Measurements from ENCODE around the gene TST.

Gene TST

DNA sequence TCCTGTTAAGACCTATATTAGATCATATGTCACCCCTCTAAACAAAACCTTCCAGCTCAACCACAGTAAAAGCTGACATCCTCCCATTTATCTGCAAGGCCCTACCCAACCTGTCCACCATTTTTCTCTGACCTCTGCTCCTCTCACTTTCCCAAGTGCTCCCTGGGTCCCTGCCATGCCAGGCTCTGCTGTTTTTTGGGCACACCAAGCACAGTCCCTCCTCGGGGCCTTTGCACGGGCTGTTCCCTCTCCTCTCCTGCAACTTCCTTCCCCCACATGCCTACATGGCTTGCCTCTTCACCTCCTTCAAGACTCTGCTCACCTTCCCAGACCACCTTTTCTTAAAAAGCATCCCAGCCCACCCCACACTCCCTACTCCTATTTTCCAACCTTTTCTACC is 9.8 kb downstream of the TST start:
- Histone ChIP-seq H3K27ac (no peak overlapping the region), H3K4me3 (no peak overlapping the region), H3K4me1 (peaks cover 0 to 6% (median 3%) of the 10 kb centered on the region in 4 donors), H3K27me3 (no peaks in the 10 kb centered on the region), H3K9me3 (no peaks in the 10 kb centered on the region), H3K36me3 (peaks cover 0 to 5% (median 0%) of the 10 kb centered on the region in 3 donors)
- TF ChIP-seq, protein P1, sequence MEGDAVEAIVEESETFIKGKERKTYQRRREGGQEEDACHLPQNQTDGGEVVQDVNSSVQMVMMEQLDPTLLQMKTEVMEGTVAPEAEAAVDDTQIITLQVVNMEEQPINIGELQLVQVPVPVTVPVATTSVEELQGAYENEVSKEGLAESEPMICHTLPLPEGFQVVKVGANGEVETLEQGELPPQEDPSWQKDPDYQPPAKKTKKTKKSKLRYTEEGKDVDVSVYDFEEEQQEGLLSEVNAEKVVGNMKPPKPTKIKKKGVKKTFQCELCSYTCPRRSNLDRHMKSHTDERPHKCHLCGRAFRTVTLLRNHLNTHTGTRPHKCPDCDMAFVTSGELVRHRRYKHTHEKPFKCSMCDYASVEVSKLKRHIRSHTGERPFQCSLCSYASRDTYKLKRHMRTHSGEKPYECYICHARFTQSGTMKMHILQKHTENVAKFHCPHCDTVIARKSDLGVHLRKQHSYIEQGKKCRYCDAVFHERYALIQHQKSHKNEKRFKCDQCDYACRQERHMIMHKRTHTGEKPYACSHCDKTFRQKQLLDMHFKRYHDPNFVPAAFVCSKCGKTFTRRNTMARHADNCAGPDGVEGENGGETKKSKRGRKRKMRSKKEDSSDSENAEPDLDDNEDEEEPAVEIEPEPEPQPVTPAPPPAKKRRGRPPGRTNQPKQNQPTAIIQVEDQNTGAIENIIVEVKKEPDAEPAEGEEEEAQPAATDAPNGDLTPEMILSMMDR (IDR thresholded peaks at IDR 0.05): no peak
- intact Hi-C loops (cut with DNase I; ENCODE audit: low total_unique reads): no loop called here
- no peak for DNase-seq

DNA sequence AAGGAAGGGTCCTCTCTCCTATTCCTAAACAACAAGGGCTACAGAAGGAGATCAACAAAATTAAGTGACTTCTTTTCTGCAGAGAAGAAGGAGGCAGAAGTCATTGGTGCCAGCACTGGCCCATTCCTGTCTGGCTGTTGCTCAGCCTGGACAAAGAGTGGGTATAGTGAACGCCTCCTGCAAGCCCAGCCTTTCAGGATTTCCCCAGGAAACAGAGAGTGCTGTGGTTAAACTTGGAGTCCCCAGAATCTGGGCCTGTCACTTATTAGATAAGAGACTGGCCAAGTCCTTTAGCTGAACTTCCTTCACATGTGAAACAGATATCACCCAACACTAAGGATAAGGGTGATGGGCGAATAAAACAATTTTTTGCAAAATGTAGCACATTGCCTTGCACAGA is 10.9 kb downstream of the TST start:
- Histone ChIP-seq H3K4me1 (peaks cover 0 to 6% (median 3%) of the 10 kb centered on the region in 4 donors), H3K36me3 (peaks cover 0 to 5% (median 0%) of the 10 kb centered on the region in 3 donors), H3K4me3 (no peak overlapping the region), H3K9me3 (no peaks in the 10 kb centered on the region), H3K27me3 (peaks cover 0 to 11% of the 10 kb centered on the region in 2 donors), H3K27ac (no peak overlapping the region)
- no peak for DNase-seq
- intact Hi-C loops (cut with DNase I; ENCODE audit: low total_unique reads): no loop called here
- TF ChIP-seq, protein P1 (IDR thresholded peaks at IDR 0.05): no peak

DNA sequence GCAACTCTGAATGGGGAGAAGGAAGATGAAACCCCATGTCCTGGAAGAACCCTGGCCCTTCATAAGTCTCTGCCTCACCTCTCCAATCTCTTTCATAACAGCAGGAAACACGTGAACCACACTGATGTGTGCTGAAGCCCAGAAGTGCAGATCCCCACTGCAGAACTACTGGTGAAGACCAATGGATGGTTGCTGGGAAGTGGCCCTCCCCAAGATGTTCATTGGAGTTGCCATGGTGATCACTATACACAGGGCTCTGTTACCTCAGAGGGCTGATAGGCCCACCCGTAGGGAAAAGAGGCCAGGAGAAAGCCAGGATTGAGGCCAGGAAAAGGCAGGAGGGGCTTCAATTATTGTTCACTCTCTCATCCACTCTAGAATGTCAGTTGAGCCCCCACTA is 11.6 kb downstream of the TST start:
- H3K36me3 ChIP-seq: peaks cover 0 to 5% (median 0%) of the 10 kb centered on the region in 3 donors
- H3K9me3 ChIP-seq: no peaks in the 10 kb centered on the region
- intact Hi-C loops (cut with DNase I; ENCODE audit: low total_unique reads): no loop called here
- TF ChIP-seq, protein P1 (IDR thresholded peaks at IDR 0.05): no peak
- no peak overlapping the region for H3K4me3 ChIP-seq
- H3K27ac ChIP-seq: no peak overlapping the region
- peaks cover 0 to 6% (median 3%) of the 10 kb centered on the region in 4 donors for H3K4me1 ChIP-seq
- H3K27me3 ChIP-seq: peaks cover 0 to 16% of the 10 kb centered on the region in 2 donors
- DNase-seq: no peak

DNA sequence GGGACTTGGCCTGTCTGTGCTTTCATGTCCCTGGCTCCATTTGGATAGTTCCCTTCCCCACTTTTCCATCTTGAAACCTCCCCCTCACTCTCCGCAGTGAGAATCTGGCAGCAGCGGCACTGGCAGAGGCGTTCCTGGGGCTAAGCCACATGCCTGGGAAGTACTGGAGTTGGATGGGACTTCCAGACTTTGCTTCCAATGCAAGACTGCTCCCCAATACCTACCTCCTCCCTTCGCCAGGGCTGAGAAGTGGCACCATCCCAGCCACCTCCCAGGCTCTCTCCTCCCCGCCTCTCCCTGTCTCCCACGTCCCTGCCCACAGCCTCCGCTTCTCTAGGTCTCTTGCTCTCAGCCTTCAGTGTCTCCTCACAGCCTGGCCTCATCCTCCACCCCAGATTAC is 16.6 kb downstream of the TST start:
- intact Hi-C loops (cut with DNase I; ENCODE audit: low total_unique reads): no loop called here
- H3K36me3 ChIP-seq: no peaks in the 10 kb centered on the region
- TF ChIP-seq, protein P1 (IDR thresholded peaks at IDR 0.05): no peak

DNA sequence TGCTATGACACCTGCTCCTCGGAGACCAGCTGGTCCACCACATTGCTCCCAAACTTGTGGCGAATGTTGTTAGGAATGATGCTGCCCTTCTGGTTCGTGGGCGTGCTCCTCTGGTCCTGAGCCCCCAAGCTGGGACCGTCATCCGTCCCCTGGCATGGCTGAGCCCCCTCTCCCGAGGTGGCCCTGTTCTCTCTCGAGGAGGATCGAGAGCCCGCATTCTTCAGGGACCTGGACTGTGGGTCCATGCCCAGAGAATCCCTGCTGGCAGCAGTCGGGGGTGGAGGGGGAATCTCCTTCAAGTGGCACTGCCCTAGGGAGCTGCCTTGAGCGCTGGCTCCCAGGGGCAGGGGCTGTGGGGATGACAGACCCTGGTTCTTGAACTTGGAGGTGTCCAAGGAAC is 17.4 kb downstream of the TST start:
- no peak overlapping the region for H3K27ac ChIP-seq
- H3K9me3 ChIP-seq: no peaks in the 10 kb centered on the region
- no peaks in the 10 kb centered on the region for H3K4me1 ChIP-seq
- intact Hi-C loops (cut with DNase I; ENCODE audit: low total_unique reads): no loop called here
- H3K36me3 ChIP-seq: no peaks in the 10 kb centered on the region
- no peak for DNase-seq
- H3K27me3 ChIP-seq: peaks cover 0 to 35% of the 10 kb centered on the region in 2 donors
- TF ChIP-seq, protein P1 (IDR thresholded peaks at IDR 0.05): no peak
- H3K4me3 ChIP-seq: no peak overlapping the region

More for the DNA sequence above, 16.6 kb downstream of the TST start:
- Histone ChIP-seq H3K9me3 (no peaks in the 10 kb centered on the region), H3K4me3 (no peak overlapping the region), H3K27me3 (peaks cover 0 to 35% of the 10 kb centered on the region in 2 donors), H3K4me1 (no peaks in the 10 kb centered on the region), H3K27ac (no peak overlapping the region)
- DNase-seq: no peak
